ENCODE measurements around the gene GRP. TPM values are rescaled to one million over a fixed set of nuclear protein-coding genes. Genes with fewer than 3 reads are reported as not detected.
"Not testable (repeated sequence)": the region's sequence is repeated elsewhere in the genome, so short reads cannot be mapped to it uniquely, and the experiment has no call there.

The GRP gene
- total RNA-seq, 1 donor from 2014 or later, result not detected

- Mint-ChIP-seq H3K36me3 (ENCODE audit: low read depth) (no peaks in the 10 kb centered on the region), H3K4me3 (ENCODE audit: low read depth) (no peak overlapping the region), H3K27ac (no peak overlapping the region), H3K27me3 (ENCODE audit: low read depth) (peaks cover 29% of the 10 kb centered on the region), H3K9me3 (no peaks in the 10 kb centered on the region), H3K4me1 (ENCODE audit: low read depth) (no peaks in the 10 kb centered on the region)
- intact Hi-C loops (cut with micrococcal nuclease), result no loop called here
- DNase-seq (ENCODE audit: low spot score), result no peak
These were observed 12.5 kb downstream of the GRP start for GRCh38 chr18:59232309-59233016.

DNA sequence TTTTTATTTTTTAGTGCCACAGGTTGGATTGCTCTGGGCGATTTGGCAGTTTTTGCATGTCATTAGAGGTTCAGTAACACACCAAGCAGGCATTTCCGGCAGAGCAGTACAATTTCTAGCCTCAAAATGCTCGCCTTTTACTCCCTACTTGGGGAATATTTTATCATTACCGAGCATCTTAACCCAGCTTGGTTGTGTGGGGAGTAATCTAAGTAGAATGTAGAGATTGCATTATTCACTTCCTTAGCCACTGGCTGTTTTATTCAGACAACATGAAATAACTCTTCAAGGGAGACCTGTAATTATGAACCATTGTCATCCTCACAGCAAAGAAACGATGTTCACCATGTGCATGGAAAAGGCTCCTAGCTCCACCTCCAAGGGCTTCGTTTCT lies 13.1 kb downstream of the GRP start:
- no peaks in the 10 kb centered on the region for H3K36me3 Mint-ChIP-seq (ENCODE audit: low read depth)
- intact Hi-C loops (cut with micrococcal nuclease), result no loop called here
- no peak overlapping the region for H3K4me3 Mint-ChIP-seq (ENCODE audit: low read depth)
- H3K9me3 Mint-ChIP-seq, result no peaks in the 10 kb centered on the region
- no peak overlapping the region for H3K27ac Mint-ChIP-seq
- peaks cover 27% of the 10 kb centered on the region for H3K27me3 Mint-ChIP-seq (ENCODE audit: low read depth)
- DNase-seq (ENCODE audit: low spot score), result no peak
- H3K4me1 Mint-ChIP-seq (ENCODE audit: low read depth), result no peaks in the 10 kb centered on the region

DNA sequence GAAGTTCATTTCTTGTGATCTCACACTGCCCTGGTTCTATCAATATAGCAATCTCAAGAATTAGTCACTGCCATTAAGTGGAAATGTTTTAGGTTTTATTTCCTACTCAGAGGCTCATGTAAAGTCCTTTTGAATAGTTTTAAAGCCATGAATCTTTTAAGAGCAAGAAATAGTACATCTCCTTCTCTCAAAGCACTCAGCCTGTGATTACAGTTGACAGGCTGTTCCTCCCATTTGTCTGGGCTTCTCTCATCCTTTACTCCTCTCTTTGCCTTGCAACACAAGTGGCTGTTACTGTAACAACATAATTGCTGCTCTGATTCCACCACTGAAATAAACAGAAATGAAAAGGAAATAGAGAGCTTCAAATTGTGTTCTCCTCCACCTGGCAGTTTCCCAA lies 18.4 kb downstream of the GRP start:
- H3K9me3 Mint-ChIP-seq, result no peaks in the 10 kb centered on the region
- H3K36me3 Mint-ChIP-seq (ENCODE audit: low read depth), result no peaks in the 10 kb centered on the region
- H3K27me3 Mint-ChIP-seq (ENCODE audit: low read depth), result peaks cover 12% of the 10 kb centered on the region
- H3K27ac Mint-ChIP-seq, result no peak overlapping the region
- intact Hi-C loops (cut with micrococcal nuclease), result no loop called here
- H3K4me1 Mint-ChIP-seq (ENCODE audit: low read depth), result no peaks in the 10 kb centered on the region
- no peak overlapping the region for H3K4me3 Mint-ChIP-seq (ENCODE audit: low read depth)
- DNase-seq (ENCODE audit: low spot score), result no peak

GRCh38 chr18:59239642-59240041 lies 19.7 kb downstream of the GRP start:
- peaks cover 17% of the 10 kb centered on the region for H3K27me3 Mint-ChIP-seq (ENCODE audit: low read depth)
- H3K4me3 Mint-ChIP-seq (ENCODE audit: low read depth), result no peak overlapping the region
- H3K9me3 Mint-ChIP-seq, result no peaks in the 10 kb centered on the region
- no peaks in the 10 kb centered on the region for H3K4me1 Mint-ChIP-seq (ENCODE audit: low read depth)
- no peaks in the 10 kb centered on the region for H3K36me3 Mint-ChIP-seq (ENCODE audit: low read depth)
- intact Hi-C loops (cut with micrococcal nuclease), result no loop called here
- no peak for DNase-seq (ENCODE audit: low spot score)
- no peak overlapping the region for H3K27ac Mint-ChIP-seq

GRCh38 chr18:59242906-59243305 lies 22.9 kb downstream of the GRP start:
- Mint-ChIP-seq H3K36me3 (ENCODE audit: low read depth) (no peaks in the 10 kb centered on the region), H3K27me3 (ENCODE audit: low read depth) (peaks cover 36% of the 10 kb centered on the region), H3K4me3 (ENCODE audit: low read depth) (no peak overlapping the region), H3K9me3 (no peaks in the 10 kb centered on the region), H3K4me1 (ENCODE audit: low read depth) (no peaks in the 10 kb centered on the region), H3K27ac (no peak overlapping the region)
- intact Hi-C loops (cut with micrococcal nuclease), result no loop called here
- no peak for DNase-seq (ENCODE audit: low spot score)

GRCh38 chr18:59246796-59247195 lies 26.8 kb downstream of the GRP start:
- H3K27me3 Mint-ChIP-seq (ENCODE audit: low read depth), result peaks cover 33% of the 10 kb centered on the region
- H3K27ac Mint-ChIP-seq, result no peak overlapping the region
- H3K36me3 Mint-ChIP-seq (ENCODE audit: low read depth), result no peaks in the 10 kb centered on the region
- H3K9me3 Mint-ChIP-seq, result no peaks in the 10 kb centered on the region
- H3K4me3 Mint-ChIP-seq (ENCODE audit: low read depth), result no peak overlapping the region
- intact Hi-C loops (cut with micrococcal nuclease), result no loop called here
- no peaks in the 10 kb centered on the region for H3K4me1 Mint-ChIP-seq (ENCODE audit: low read depth)
- DNase-seq (ENCODE audit: low spot score), result no peak

DNA sequence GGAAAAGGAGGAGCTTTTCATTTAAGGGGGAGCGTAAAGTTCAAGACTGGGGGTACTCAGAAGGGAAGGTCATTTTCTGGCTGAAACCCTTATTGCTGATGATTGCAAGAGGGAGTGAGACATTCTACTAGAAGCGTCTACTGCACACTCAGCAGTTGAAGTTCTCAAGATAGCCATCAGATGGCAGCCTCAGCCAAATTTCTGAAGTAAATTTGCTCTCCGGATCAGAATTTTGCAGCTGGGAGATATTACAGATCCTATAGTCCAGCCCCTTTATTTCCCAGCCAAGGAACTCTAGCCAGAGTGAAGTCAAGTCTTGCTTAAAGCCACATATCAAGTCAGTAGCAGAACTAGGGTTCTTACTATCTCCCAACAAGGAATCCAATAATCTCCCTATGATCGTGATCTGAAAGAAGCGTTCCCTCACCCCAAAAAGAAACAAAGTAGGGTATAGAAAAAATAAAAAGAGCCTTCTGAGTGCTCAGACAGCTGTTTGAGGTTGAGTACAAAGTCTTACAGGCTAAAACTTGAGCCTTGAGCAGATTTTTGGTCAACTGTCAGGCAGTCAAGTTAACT lies 29.3 kb downstream of the GRP start:
- Mint-ChIP-seq H3K36me3 (ENCODE audit: low read depth) (no peaks in the 10 kb centered on the region), H3K27ac (no peak overlapping the region), H3K27me3 (ENCODE audit: low read depth) (peaks cover 38% of the 10 kb centered on the region), H3K9me3 (no peaks in the 10 kb centered on the region), H3K4me1 (ENCODE audit: low read depth) (no peaks in the 10 kb centered on the region), H3K4me3 (ENCODE audit: low read depth) (no peak overlapping the region)
- intact Hi-C loops (cut with micrococcal nuclease), result loop anchor here (1.0 to 2.0 kb wide), 2 partner anchors 59 to 154 kb away; no protein-coding TSS in a partner anchor
- DNase-seq (ENCODE audit: low spot score), result no peak

DNA sequence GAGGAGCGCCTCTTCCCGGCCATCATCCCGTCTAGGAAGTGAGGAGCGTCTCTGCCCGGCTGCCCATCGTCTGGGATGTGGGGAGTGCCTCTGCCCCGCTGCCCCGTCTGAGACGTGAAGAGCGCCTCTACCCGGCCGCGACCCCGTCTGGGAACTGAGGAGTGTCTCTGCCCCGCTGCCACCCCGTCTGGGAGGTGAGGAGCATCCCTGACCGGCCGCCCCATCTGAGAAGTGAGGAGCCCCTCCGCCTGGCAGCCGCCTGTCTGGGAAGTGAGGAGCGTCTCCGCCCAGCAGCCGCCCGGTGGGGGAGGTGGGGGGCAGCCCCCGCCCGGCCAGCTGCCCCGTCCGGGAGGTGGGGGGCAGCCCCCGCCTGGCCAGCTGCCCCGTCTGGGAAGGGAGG lies 35.5 kb downstream of the GRP start:
- H3K27ac Mint-ChIP-seq; H3K9me3 Mint-ChIP-seq; DNase-seq (ENCODE audit: low spot score); H3K4me1 Mint-ChIP-seq (ENCODE audit: low read depth); H3K36me3 Mint-ChIP-seq (ENCODE audit: low read depth); H3K4me3 Mint-ChIP-seq (ENCODE audit: low read depth); intact Hi-C loops (cut with micrococcal nuclease): not testable (repeated sequence)
- peaks cover 24% of the 10 kb centered on the region for H3K27me3 Mint-ChIP-seq (ENCODE audit: low read depth)

- intact Hi-C loops (cut with micrococcal nuclease); H3K9me3 Mint-ChIP-seq; H3K36me3 Mint-ChIP-seq (ENCODE audit: low read depth); H3K4me3 Mint-ChIP-seq (ENCODE audit: low read depth); DNase-seq (ENCODE audit: low spot score); H3K27ac Mint-ChIP-seq; H3K4me1 Mint-ChIP-seq (ENCODE audit: low read depth): not testable (repeated sequence)
- peaks cover 67% of the 10 kb centered on the region for H3K27me3 Mint-ChIP-seq (ENCODE audit: low read depth)
These were observed 41.9 kb downstream of the GRP start for GRCh38 chr18:59261842-59262241.

GRCh38 chr18:59262243-59262642 lies 42.3 kb downstream of the GRP start:
- H3K4me3 Mint-ChIP-seq (ENCODE audit: low read depth); intact Hi-C loops (cut with micrococcal nuclease); H3K27ac Mint-ChIP-seq; H3K4me1 Mint-ChIP-seq (ENCODE audit: low read depth); DNase-seq (ENCODE audit: low spot score); H3K9me3 Mint-ChIP-seq; H3K36me3 Mint-ChIP-seq (ENCODE audit: low read depth): not testable (repeated sequence)
- H3K27me3 Mint-ChIP-seq (ENCODE audit: low read depth), result peaks cover 71% of the 10 kb centered on the region

- Mint-ChIP-seq H3K4me3 (ENCODE audit: low read depth) (peak overlapping the region; percentile 54), H3K27me3 (ENCODE audit: low read depth) (peaks cover 80% of the 10 kb centered on the region), H3K36me3 (ENCODE audit: low read depth) (no peaks in the 10 kb centered on the region), H3K9me3 (no peaks in the 10 kb centered on the region), H3K4me1 (ENCODE audit: low read depth) (peaks cover 7% of the 10 kb centered on the region), H3K27ac (no peak overlapping the region)
- DNase-seq (ENCODE audit: low spot score), result no peak
- intact Hi-C loops (cut with micrococcal nuclease), result no loop called here
These were observed 43.7 kb downstream of the GRP start for GRCh38 chr18:59263661-59264060.

DNA sequence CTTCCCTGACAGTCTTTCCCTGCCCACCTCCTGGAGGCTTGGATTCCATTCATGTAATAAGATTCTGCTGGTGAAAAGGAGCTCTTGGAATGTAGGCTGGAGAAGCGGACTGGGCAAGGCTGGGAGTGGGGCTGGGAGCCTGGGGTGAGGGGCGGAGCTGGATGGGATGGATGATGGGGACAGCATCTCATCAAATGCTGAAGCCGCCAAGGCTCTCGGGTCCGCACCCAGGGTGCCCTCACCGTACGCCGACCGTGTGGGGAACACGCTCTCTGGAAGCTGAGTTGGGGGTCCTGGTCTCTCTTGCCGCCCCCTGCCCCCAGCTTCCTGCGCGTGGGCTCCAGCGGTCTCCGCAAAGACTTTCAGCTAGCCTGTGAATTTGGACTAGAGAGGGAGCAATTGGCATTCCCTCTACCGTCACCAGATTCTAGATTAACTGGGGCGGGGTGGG lies 44.2 kb downstream of the GRP start:
- H3K4me1 Mint-ChIP-seq (ENCODE audit: low read depth), result peaks cover 7% of the 10 kb centered on the region
- H3K4me3 Mint-ChIP-seq (ENCODE audit: low read depth), result no peak overlapping the region
- H3K27ac Mint-ChIP-seq, result no peak overlapping the region
- peaks cover 79% of the 10 kb centered on the region for H3K27me3 Mint-ChIP-seq (ENCODE audit: low read depth)
- no peak for DNase-seq (ENCODE audit: low spot score)
- H3K9me3 Mint-ChIP-seq, result no peaks in the 10 kb centered on the region
- intact Hi-C loops (cut with micrococcal nuclease), result no loop called here
- H3K36me3 Mint-ChIP-seq (ENCODE audit: low read depth), result no peaks in the 10 kb centered on the region

DNA sequence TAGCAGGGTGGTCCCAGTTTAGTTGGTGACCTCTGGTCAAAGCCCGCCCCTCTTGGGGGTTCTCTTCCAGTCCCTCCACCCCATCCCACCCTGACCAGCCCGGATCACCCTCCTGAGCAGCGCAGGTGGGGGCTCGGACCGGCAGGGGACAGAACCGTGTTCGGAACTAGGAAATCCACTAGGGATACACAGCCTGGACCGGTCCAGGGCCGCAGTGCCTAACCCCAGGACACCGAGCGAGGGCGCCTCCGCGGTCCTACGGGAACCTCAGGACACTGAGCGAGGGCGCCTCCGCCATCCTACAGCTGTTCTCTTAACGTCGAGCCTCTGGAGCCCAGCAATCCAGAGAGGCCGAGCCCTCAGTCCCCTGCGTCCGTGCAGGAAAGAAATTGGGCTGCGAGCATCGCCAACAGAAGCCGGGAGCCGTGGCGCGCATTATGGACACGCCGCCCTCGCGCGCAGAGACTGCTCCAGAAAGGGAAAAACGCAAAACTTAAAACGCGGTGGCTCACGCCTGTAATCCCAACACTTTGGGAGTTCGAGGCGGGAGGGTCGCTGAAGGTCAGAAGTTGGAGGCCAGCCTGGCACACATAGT lies 44.8 kb downstream of the GRP start:
- H3K4me3 Mint-ChIP-seq (ENCODE audit: low read depth), result peak overlapping the region; percentile 58
- no peak overlapping the region for H3K27ac Mint-ChIP-seq
- intact Hi-C loops (cut with micrococcal nuclease), result loop anchor here (1.0 to 5.0 kb wide), 3 partner anchors 9 to 1827 kb away; partner anchors contain the start of genes CCBE1, ONECUT2 and RAX
- peaks cover 78% of the 10 kb centered on the region for H3K27me3 Mint-ChIP-seq (ENCODE audit: low read depth)
- H3K4me1 Mint-ChIP-seq (ENCODE audit: low read depth), result peaks cover 11% of the 10 kb centered on the region
- H3K36me3 Mint-ChIP-seq (ENCODE audit: low read depth), result no peaks in the 10 kb centered on the region
- H3K9me3 Mint-ChIP-seq, result no peaks in the 10 kb centered on the region
- DNase-seq (ENCODE audit: low spot score), result no peak
